ENCODE results near the gene MT1G.
"Not testable (repeated sequence)": the region's sequence is repeated elsewhere in the genome, so short reads cannot be mapped to it uniquely, and the experiment has no call there.

The MT1G gene

DNA sequence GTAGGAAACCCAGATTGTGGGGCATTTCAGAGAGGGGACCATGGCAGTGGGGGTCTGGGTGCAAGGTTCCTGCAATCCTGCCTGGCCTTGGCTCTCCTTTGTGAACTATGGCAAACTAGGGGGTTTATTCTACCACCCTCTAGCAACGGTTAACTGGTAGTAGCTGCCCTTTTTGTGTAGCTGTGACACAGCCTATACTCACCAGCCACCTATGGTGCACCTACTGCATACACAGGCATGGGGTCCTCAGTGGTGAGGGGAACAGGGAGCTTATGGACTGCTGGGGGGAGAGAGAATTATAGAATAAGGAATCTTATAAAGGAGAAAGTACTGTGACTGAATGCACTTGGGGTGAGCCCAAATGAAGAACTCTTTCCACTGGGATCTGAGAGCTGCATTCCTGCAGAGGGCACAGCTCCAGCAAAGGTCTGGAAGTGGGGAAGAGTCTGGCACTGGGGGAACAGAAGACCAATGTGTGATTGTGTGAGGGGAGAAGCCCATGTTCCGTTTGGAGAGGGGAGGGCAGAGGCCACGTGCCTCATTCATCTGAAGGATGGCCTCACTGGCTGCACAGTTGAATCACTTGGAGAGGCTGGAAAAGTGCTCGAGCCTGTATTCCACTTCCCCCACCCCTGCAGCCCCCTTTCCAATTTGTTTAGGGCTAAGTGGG lies 16.5 kb upstream of the MT1G start:
- DNase-seq, result no peak

DNA sequence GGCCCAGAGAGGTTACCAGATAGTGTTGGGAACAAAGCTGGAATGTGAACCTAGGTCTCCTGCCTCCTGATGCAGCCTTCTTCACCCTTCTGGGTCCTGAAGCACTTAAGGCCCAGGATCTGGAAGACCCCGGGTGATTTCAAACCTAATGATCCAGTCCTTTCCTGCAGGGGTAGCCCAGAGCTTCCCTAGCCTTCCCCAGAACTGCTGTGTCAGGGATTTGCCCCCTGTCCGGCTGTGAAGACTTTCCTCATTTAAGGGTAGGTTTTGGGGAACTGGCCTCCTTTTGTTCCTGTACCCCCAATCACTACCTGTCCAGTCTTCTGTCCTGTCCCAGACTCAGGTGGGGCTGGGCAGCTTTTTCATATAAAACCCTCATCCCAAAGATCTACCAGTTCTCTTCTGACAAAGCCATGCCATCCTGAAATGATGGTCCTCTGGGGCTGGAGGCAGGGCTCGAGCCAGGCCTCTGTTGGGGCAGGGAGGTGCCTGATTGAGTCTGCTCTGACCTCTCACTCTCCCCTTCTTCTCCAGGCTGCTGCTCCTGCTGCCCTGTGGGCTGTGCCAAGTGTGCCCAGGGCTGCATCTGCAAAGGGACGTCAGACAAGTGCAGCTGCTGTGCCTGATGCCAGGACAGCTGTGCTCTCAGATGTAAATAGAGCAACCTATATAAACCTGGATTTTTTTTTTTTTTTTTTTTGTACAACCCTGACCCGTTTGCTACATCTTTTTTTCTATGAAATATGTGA lies 15.7 kb upstream of the MT1G start:
- DNase-seq, result no peak

GRCh38 chr16:56682703-56683397 lies 15.0 kb upstream of the MT1G start:
- no peak for DNase-seq

DNA sequence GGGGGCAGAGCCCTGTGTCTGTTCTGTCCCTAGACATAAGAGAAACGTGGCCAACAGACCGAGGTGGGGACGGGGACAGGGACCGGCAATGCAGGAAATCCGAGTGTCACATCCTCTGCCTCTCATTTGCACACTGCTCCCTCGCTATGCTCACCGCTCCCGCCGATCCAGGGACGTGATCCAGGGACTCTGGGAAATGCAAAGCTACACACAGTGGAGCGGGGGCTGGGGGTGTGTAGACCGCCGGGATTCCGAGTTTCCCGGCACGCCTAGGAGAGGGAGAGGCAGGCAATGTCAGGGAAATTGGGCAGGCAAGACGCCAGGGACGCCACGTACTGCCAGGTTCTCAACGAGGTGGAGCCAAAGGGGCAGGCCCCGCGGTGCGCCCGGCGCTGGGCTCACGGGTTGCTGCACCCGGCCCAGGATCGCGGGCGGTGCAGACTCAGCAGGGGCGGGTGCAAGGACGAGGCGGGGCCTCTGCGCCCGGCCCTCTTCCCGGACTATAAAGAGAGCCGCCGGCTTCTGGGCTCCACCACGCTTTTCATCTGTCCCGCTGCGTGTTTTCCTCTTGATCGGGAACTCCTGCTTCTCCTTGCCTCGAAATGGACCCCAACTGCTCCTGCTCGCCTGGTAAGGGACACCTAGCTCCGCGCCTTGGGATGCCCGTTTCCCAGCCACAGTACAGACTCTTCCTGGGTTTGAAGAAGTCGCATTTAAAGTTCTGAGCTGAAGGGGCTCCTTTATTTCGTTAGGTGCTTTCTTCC lies 14.3 kb upstream of the MT1G start, which contains the start of gene MT1X:
TSS of gene MT1X (plus strand) at position 532 of the 764 bp plus-strand sequence. CDS start at position 603, 71 bp downstream.
- DNase-seq, result peak; percentile 87

GRCh38 chr16:56679818-56680217 lies 12.0 kb upstream of the MT1G start:
- no peak for DNase-seq

DNA sequence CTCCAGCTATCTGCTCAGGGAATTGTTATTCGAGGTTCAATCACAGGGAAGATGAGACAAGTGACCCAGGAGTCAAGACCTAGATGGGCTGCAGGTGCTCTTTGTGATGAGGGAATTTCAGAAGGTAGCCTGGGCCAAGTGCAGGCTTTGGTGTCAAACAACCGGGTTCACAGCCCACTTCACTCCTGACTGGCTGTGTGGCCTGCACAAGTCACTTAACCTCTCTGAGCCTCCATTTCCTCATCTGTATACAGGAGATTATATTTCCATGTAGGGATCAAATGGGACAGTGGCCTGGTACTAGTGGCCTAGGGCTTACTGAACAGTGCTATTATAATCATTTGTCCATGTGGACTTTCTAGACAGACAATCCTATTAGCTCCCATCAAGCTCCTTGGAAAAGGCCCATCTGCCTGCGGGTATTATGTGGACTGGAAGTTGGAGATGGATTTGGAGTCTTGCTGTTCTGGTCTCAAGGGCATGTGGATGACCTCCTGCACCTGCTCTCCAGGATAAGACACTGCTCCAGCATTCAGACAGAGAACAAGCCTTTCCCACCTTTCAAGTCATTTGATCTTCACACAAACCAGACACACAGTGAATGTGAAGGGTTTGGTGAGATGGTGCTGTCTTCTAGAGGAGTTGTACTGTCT lies 11.3 kb upstream of the MT1G start:
- DNase-seq, result no peak

DNA sequence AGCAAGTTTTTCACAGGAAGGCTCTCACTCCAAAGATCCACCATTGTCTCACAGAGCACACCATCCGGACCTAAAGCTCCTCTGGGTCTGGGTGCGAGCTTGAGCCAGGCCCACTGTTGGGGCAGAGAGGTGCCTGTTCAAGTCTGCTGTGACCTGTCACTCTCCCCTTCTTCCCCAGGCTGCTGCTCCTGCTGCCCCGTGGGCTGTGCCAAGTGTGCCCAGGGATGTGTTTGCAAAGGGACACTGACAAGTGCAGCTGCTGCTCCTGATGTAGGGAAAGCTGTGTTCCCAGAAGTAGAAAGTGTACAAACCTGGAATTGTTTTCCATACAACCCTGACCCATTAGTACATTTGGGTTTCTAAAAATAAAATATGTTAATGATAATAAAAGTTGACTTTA lies 9.6 kb upstream of the MT1G start:
- DNase-seq, result no peak

GRCh38 chr16:56675685-56676210 lies 7.9 kb upstream of the MT1G start:
- peak; percentile 37 for DNase-seq

DNA sequence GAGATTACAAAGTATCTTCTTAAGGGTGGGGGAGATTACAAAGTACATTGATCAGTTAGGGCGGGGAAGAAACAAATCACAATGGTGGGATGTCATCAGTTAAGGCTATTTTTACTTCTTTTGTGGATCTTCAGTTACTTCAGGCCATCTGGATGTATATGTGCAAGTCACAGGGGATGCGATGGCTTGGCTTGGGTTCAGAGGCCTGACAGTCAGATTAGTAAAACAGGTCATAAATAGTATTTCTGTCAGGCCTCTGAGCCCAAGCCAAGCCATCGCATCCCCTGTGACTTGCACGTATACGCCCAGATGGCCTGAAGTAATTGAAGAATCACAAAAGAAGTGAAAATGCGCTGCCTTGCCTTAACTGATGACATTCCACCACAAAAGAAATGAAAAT lies 6.7 kb upstream of the MT1G start:
- DNase-seq, result not testable (repeated sequence)

- no peak for DNase-seq
Measured at GRCh38 chr16:56673921-56674320, 6.1 kb upstream of the MT1G start.

GRCh38 chr16:56672761-56673536 lies 5.1 kb upstream of the MT1G start:
- DNase-seq, result no peak

DNA sequence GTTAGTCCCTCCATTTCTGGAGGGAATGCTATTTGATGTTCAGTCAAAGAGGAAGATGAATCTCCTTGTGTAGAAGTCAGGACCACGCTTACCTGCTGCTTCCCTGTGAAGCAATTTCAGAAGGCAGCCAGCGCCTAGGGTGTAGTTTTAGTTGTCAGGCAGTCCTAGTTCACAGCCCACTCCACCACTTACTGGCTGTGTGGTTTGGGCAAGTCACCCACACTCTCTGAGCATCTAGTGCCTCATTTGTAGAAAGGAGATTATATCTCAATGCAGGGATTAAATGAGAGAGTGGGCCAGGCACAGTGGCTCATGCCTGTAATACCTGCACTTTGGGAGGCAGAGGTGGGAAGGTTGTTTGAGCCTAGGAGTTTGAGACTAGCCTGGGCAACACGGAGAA lies 4.3 kb upstream of the MT1G start:
- not testable (repeated sequence) for DNase-seq

DNA sequence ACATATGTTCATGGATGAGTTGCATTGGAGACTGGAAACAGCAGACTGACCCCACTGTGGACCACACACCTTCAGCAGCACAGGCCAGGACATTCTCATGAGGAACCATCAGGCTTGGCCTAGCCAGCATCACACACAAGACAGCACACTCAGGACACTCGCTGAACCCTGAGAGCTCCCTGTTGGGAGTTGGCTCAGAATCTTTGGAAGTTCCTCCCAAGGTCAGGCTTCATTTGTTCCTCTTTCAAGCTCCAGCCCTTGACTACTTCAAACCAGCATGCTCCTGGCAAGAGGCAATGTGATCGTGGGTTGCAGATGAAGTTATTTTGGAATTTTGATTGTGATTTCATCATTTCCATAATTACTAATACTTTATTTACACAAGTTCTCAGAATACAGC lies 3.8 kb upstream of the MT1G start:
- peak; percentile 4 for DNase-seq

DNA sequence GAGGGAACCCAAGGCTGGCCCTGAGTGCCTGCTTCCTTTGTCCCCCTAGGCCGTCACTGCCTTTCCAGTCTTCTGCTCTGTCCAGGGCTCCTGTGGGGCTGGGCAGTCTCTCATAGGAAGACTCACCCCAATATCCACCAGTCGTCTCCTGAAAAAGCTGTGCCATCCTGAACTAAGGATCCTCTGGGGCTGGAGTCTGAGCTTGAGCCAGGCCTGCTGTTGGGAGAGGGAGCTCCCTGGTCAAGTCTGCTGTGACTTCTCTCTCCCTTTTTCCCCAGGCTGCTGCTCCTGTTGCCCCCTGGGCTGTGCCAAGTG lies 2.7 kb upstream of the MT1G start:
- DNase-seq, result no peak

GRCh38 chr16:56669840-56670619 lies 2.2 kb upstream of the MT1G start:
- DNase-seq, result no peak

GRCh38 chr16:56669005-56669839 lies 1.4 kb upstream of the MT1G start, which contains the start of gene MT1H:
TSS of gene MT1H (plus strand) at chr16:56669814. CDS start at chr16:56669885, 71 bp downstream.
- peak; percentile 20 for DNase-seq

DNA sequence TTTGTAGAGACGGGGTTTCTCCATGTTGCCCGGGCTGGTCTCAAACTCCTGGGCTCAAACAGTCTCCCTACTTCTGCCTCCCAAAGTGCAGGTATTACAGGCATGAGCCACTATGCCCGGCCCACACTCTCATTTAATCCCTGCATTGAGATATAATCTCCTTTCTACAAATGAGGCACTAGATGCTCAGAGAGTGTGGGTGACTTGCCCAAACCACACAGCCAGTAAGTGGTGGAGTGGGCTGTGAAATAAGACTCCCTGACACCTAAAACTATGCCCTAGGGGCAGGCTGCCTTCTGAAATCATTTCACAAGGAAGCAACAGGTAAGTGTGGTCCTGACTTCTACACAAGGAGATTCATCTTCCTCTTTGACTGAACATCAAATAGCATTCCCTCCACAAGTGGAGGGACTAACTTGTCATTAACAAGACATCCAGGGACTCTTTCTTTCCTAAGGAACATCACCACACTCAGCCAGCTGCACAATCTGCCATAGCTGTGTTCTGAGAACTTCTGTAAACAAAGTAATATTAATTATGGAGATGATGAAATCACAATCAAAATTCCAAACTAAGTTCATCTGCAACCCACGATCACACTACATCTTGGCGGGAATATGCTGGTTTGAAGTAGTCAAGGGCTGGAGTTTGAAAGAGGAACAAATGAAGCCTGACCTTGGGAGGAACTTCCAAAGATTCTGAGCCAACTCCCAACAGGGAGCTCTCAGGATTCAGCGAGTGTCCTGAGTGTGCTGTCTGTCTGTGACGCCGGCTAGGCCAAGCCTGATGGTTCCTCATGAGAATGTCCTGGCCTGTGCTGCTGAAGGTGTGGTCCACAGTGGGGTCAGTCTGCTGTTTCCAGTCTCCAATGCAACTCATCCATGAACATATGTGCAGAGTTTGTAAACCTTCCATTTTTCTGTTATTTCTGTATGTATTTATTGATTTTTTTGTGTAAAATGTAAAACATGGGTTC lies 2.3 kb downstream of the MT1G start:
- not testable (repeated sequence) for DNase-seq

GRCh38 chr16:56664506-56664905 lies 3.4 kb downstream of the MT1G start:
- no peak for DNase-seq

All from NCI-H69 (cell line).